K562 (cell line): Measurements from ENCODE around the gene BCR. TPM values are rescaled to one million over a fixed set of nuclear protein-coding genes. Genes with fewer than 3 reads are reported as not detected.

Source experiments
- ATAC-seq: fragments of 200-7000 bp; cut with Tn5 transposase; 3 replicates; pipeline ENCODE4 v1.9.1; 2020; ENCODE audit warnings: moderate library complexity
- BruUV-seq: library from RNA; stranded (reverse); fragments of 400-500 nt; replicated peaks from 2 replicates; lab custom pipeline; 2021; lab: Mats Ljungman, UMichigan
- CTCF ChIA-PET: fragments of 300-600 bp; formaldehyde crosslinking; extraction: SDS; loops from one replicate; lab custom pipeline; 2021; ENCODE audit warnings: low intra/inter-chr PET ratio; lab: Yijun Ruan, JAX
- POLR2A ChIA-PET: fragments of 300-600, 350-650 bp; sonication (Branson Sonifier 250); formaldehyde crosslinking; extraction: SDS; loops from one replicate; lab custom pipeline; 2021; ENCODE audit warnings: antibody characterized with exemption, inconsistent platforms; lab: Yijun Ruan, JAX
- DNase-seq, 4 experiments: peaks; one replicate each; pipeline versions ENCODE4 v3.0.0 to v3.0.0-alpha.2; 2011 to 2018; ENCODE audit warnings: low spot score in 3 of 4, mixed read lengths in 3 of 4; ENCODE audit errors: extremely low read depth in 1 of 4
- FAIRE-seq: peaks from 2 replicates; lab custom pipeline; 2011; peaks lifted over from hg19 to GRCh38; lab: Jason Lieb, UNC
- H2AFZ ChIP-seq: 2 replicates; pipeline ENCODE4 v1.6.0; 2011; ENCODE audit warnings: low read depth, low read length, control low read depth, inconsistent platforms
- H3K27ac ChIP-seq: fragments of 200-600 bp; 3 replicates; pipeline ENCODE4 v1.8.0; 2011; ENCODE audit warnings: low read depth, mild to moderate bottlenecking, control low read depth, inconsistent platforms, low read length, moderate library complexity, mixed read lengths; ENCODE audit errors: extremely low read depth
- H3K27me3 ChIP-seq, 2 experiments: fragments of 300-600 bp in 1 of 2; 2 replicates in 1 of 2; 3 replicates in 1 of 2; pipeline versions ENCODE4 v1.6.0 to v1.8.0; 2011; ENCODE audit warnings: inconsistent platforms in 2 of 2, low read length in 2 of 2, mild to moderate bottlenecking in 1 of 2, mixed read lengths in 1 of 2, moderate library complexity in 1 of 2; ENCODE audit not compliant: control insufficient read depth in 2 of 2, insufficient read depth in 2 of 2
- H3K36me3 ChIP-seq: fragments of 300-600 bp; 3 replicates; pipeline ENCODE4 v1.8.0; 2011; ENCODE audit warnings: mild to moderate bottlenecking, low read length, inconsistent platforms; ENCODE audit not compliant: control insufficient read depth, insufficient read depth
- H3K4me1 ChIP-seq, 2 experiments: fragments of 200-600 bp in 1 of 2; replicated peaks in 1 of 2; 2 replicates in 1 of 2; 3 replicates in 1 of 2; pipeline versions ENCODE4 v1.5.1 to v1.8.0; 2011; ENCODE audit warnings: inconsistent platforms in 2 of 2, low read length in 2 of 2, mild to moderate bottlenecking in 1 of 2, mixed read lengths in 1 of 2, moderate library complexity in 1 of 2; ENCODE audit not compliant: control insufficient read depth in 2 of 2, insufficient read depth in 2 of 2
- H3K4me2 ChIP-seq: 2 replicates; pipeline ENCODE4 v1.6.1; 2011; ENCODE audit warnings: low read length, control low read depth, inconsistent platforms, mixed read lengths; ENCODE audit not compliant: insufficient read depth
- H3K4me3 ChIP-seq: fragments of 200-600 bp; sonication (generic), shearing (Covaris generic); 2 replicates; pipeline ENCODE4 v1.5.1; 2016; ENCODE audit warnings: control low read depth, inconsistent platforms
- H3K79me2 ChIP-seq: fragments of 200-600 bp; 3 replicates; pipeline ENCODE4 v1.8.0; 2011; ENCODE audit warnings: low read length, inconsistent platforms; ENCODE audit not compliant: control insufficient read depth, insufficient read depth
- H3K9ac ChIP-seq, 2 experiments: 2 replicates each; pipeline versions ENCODE4 v1.6.0 to v1.6.1; 2011; ENCODE audit warnings: low read depth in 2 of 2, low read length in 2 of 2, control low read depth in 1 of 2, inconsistent platforms in 1 of 2, mild to moderate bottlenecking in 1 of 2, mixed read lengths in 1 of 2; ENCODE audit not compliant: insufficient read depth in 1 of 2
- H3K9me1 ChIP-seq: one replicate; pipeline ENCODE4 v1.6.0; 2011; ENCODE audit warnings: inconsistent platforms, mild to moderate bottlenecking, low read length, moderate library complexity; ENCODE audit not compliant: control insufficient read depth, insufficient read depth
- H3K9me3 ChIP-seq: replicated peaks from 2 replicates; pipeline ENCODE4 v1.5.1; 2011; ENCODE audit warnings: low read depth, low read length, inconsistent platforms; ENCODE audit not compliant: control insufficient read depth, insufficient read depth
- H4K20me1 ChIP-seq: replicated peaks from 2 replicates; pipeline ENCODE4 v1.6.1; 2011; ENCODE audit warnings: low read length, inconsistent platforms, mixed read lengths; ENCODE audit not compliant: control insufficient read depth, insufficient read depth
- ESRRA ChIP-seq: fragments of 450-650 bp; IDR thresholded peaks from 2 replicates; pipeline ENCODE4 v1.6.1; 2014; ENCODE audit warnings: low read depth, mild to moderate bottlenecking, moderate library complexity, borderline replicate concordance
- MIER1 ChIP-seq: fragments of 450-650 bp; IDR thresholded peaks from 2 replicates; pipeline ENCODE4 v1.6.1; 2016; ENCODE audit warnings: antibody characterized with exemption, mild to moderate bottlenecking, low read depth
- MTA3 ChIP-seq: fragments of 450-650 bp; formaldehyde crosslinking; IDR thresholded peaks from 2 replicates; pipeline ENCODE4 v1.6.1; 2017; ENCODE audit warnings: mild to moderate bottlenecking, borderline replicate concordance
- NCOA6 ChIP-seq: fragments of 450-650 bp; IDR thresholded peaks from 2 replicates; pipeline ENCODE4 v1.6.1; 2017; ENCODE audit warnings: mild to moderate bottlenecking
- SIRT6 ChIP-seq: IDR thresholded peaks from one replicate; pipeline ENCODE4 v1.6.1; 2012; ENCODE audit warnings: low read depth, mild to moderate bottlenecking, control low read depth, inconsistent platforms, low read length, moderate library complexity
- SMARCA4 ChIP-seq: fragments of 450-650 bp; IDR thresholded peaks from 2 replicates; pipeline ENCODE4 v1.6.1; 2016
- SOX6 ChIP-seq: fragments of 450-650 bp; IDR thresholded peaks from 2 replicates; pipeline ENCODE4 v1.6.1; 2014; ENCODE audit warnings: mild to moderate bottlenecking
- STAT5A ChIP-seq: IDR thresholded peaks from 2 replicates; pipeline ENCODE4 v1.6.1; 2012; ENCODE audit warnings: low read length, inconsistent platforms, borderline replicate concordance
- ZBED1 ChIP-seq: IDR thresholded peaks from 2 replicates; pipeline ENCODE4 v1.6.1; 2014
- ZNF79 ChIP-seq: fragments of 250-450 bp; sonication (Bioruptor Pico); IDR thresholded peaks from 2 replicates; pipeline ENCODE4 v1.4.0; 2020; ENCODE audit warnings: low read depth, mild to moderate bottlenecking, moderate library complexity
- WGBS: fragments of 100-300 bp; shearing (Covaris generic); methylation state at CpG from one replicate; pipeline ENCODE4 v1.1.6; 2016; ENCODE audit warnings: low coverage, mixed read lengths; ENCODE audit not compliant: insufficient coverage; ENCODE audit errors: missing lambda C conversion rate; 5-methylcytosine and 5-hydroxymethylcytosine counted together
- in situ Hi-C: fragments of 300-500 bp; cut with MboI; formaldehyde crosslinking; loops from 4 replicates; pipeline ENCODE4 v1.15.0; 2018; ENCODE audit warnings: inconsistent platforms, mixed read lengths
- intact Hi-C: fragments of 100-400 bp; cut with micrococcal nuclease; formaldehyde crosslinking; loops from 2 replicates; pipeline ENCODE4 v1.14.2; 2022
- polyA plus RNA-seq, 8 experiments: library from polyadenylated mRNA; depleted of rRNA in 4 of 8; stranded (reverse) in 5 of 8; unstranded in 3 of 8; fragments of >200 nt; fragmentation: Nextera tagmentation in 2 of 8; fragmentation: Illumina TruSeq in 1 of 8; extraction: Ambion mirVana in 2 of 8; extraction: Trizol in 1 of 8; gene quantifications; 2 replicates each; pipeline versions ENCODE4 v1.2.1 to v1.2.3, GENCODE V29; 2011 to 2014; ENCODE audit warnings: inconsistent platforms in 1 of 8, missing spikeins in 1 of 8
- total RNA-seq, 7 experiments: library from RNA; depleted of rRNA in 6 of 7; stranded (reverse); fragments of >200 nt in 6 of 7; fragmentation: Illumina TruSeq in 2 of 7; extraction: Trizol in 2 of 7; gene quantifications; 2 replicates each; pipeline versions ENCODE4 v1.2.1 to v1.2.3, GENCODE V29; 2011 to 2021; ENCODE audit warnings: low replicate concordance in 1 of 7
- TF ChIP-seq, protein P1 (sequence below): fragments of 450-650 bp; IDR thresholded peaks from 2 replicates; pipeline ENCODE4 v1.6.1; 2016; ENCODE audit warnings: mild to moderate bottlenecking, moderate library complexity
- TF ChIP-seq, protein P2 (sequence below): IDR thresholded peaks from 3 replicates; pipeline ENCODE4 v1.6.1; 2011; ENCODE audit warnings: borderline replicate concordance, mild to moderate bottlenecking; ENCODE audit not compliant: insufficient read length, insufficient read depth

BCR gene
- total and polyA plus RNA-seq, 9 of the 15 experiments (the other 6 are each of a cell fraction or from before 2014, with no cell fraction given): 0.41 to 150 (median 45.6) TPM

DNA sequence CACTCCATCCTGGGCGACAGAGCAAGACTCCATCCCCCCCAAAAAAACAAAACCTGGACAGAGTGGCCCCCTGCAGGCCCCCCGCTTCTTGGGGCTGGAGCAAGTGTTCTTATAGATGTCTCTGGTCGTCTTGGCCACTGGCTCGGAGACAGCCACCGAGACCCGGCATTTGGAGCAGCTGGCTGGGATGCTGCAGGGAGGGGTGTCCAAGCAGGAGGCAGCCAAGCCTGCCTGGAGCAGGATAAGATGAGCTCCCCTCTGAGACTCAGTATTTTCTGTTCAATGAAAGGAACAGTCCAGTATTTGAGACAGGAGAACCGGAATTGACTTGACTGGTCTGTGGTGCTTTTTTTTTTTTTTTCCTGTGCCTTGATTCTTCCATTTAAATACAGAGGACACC lies 44.5 kb downstream of the BCR start:
- H3K9ac ChIP-seq: no peak overlapping the region
- in situ Hi-C loops: no loop called here
- TF ChIP-seq SOX6 (no peak), MTA3 (no peak), STAT5A (no peak), ESRRA (no peak), SIRT6 (no peak), MIER1 (no peak), ZNF79 (CRISPR knock-in tag) (no peak), NCOA6 (no peak), ZBED1 (no peak), SMARCA4 (no peak)
- TF ChIP-seq, protein P1, sequence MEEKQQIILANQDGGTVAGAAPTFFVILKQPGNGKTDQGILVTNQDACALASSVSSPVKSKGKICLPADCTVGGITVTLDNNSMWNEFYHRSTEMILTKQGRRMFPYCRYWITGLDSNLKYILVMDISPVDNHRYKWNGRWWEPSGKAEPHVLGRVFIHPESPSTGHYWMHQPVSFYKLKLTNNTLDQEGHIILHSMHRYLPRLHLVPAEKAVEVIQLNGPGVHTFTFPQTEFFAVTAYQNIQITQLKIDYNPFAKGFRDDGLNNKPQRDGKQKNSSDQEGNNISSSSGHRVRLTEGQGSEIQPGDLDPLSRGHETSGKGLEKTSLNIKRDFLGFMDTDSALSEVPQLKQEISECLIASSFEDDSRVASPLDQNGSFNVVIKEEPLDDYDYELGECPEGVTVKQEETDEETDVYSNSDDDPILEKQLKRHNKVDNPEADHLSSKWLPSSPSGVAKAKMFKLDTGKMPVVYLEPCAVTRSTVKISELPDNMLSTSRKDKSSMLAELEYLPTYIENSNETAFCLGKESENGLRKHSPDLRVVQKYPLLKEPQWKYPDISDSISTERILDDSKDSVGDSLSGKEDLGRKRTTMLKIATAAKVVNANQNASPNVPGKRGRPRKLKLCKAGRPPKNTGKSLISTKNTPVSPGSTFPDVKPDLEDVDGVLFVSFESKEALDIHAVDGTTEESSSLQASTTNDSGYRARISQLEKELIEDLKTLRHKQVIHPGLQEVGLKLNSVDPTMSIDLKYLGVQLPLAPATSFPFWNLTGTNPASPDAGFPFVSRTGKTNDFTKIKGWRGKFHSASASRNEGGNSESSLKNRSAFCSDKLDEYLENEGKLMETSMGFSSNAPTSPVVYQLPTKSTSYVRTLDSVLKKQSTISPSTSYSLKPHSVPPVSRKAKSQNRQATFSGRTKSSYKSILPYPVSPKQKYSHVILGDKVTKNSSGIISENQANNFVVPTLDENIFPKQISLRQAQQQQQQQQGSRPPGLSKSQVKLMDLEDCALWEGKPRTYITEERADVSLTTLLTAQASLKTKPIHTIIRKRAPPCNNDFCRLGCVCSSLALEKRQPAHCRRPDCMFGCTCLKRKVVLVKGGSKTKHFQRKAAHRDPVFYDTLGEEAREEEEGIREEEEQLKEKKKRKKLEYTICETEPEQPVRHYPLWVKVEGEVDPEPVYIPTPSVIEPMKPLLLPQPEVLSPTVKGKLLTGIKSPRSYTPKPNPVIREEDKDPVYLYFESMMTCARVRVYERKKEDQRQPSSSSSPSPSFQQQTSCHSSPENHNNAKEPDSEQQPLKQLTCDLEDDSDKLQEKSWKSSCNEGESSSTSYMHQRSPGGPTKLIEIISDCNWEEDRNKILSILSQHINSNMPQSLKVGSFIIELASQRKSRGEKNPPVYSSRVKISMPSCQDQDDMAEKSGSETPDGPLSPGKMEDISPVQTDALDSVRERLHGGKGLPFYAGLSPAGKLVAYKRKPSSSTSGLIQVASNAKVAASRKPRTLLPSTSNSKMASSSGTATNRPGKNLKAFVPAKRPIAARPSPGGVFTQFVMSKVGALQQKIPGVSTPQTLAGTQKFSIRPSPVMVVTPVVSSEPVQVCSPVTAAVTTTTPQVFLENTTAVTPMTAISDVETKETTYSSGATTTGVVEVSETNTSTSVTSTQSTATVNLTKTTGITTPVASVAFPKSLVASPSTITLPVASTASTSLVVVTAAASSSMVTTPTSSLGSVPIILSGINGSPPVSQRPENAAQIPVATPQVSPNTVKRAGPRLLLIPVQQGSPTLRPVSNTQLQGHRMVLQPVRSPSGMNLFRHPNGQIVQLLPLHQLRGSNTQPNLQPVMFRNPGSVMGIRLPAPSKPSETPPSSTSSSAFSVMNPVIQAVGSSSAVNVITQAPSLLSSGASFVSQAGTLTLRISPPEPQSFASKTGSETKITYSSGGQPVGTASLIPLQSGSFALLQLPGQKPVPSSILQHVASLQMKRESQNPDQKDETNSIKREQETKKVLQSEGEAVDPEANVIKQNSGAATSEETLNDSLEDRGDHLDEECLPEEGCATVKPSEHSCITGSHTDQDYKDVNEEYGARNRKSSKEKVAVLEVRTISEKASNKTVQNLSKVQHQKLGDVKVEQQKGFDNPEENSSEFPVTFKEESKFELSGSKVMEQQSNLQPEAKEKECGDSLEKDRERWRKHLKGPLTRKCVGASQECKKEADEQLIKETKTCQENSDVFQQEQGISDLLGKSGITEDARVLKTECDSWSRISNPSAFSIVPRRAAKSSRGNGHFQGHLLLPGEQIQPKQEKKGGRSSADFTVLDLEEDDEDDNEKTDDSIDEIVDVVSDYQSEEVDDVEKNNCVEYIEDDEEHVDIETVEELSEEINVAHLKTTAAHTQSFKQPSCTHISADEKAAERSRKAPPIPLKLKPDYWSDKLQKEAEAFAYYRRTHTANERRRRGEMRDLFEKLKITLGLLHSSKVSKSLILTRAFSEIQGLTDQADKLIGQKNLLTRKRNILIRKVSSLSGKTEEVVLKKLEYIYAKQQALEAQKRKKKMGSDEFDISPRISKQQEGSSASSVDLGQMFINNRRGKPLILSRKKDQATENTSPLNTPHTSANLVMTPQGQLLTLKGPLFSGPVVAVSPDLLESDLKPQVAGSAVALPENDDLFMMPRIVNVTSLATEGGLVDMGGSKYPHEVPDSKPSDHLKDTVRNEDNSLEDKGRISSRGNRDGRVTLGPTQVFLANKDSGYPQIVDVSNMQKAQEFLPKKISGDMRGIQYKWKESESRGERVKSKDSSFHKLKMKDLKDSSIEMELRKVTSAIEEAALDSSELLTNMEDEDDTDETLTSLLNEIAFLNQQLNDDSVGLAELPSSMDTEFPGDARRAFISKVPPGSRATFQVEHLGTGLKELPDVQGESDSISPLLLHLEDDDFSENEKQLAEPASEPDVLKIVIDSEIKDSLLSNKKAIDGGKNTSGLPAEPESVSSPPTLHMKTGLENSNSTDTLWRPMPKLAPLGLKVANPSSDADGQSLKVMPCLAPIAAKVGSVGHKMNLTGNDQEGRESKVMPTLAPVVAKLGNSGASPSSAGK: no peak
- TF ChIP-seq, protein P2, sequence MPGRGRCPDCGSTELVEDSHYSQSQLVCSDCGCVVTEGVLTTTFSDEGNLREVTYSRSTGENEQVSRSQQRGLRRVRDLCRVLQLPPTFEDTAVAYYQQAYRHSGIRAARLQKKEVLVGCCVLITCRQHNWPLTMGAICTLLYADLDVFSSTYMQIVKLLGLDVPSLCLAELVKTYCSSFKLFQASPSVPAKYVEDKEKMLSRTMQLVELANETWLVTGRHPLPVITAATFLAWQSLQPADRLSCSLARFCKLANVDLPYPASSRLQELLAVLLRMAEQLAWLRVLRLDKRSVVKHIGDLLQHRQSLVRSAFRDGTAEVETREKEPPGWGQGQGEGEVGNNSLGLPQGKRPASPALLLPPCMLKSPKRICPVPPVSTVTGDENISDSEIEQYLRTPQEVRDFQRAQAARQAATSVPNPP: no peak

More for the DNA sequence above, 44.5 kb downstream of the BCR start:
- DNase-seq (peak in 2 of 4 experiments; percentile 50 to 68), ATAC-seq (no peak), FAIRE-seq (no peak)
- Histone ChIP-seq H3K27me3 (no peaks in the 10 kb centered on the region), H3K9me1 (peaks cover 38% of the 10 kb centered on the region), H3K36me3 (peaks cover 7% of the 10 kb centered on the region; the same call in 2 of the 3 replicates), H3K4me3 (no peak overlapping the region), H2AFZ (no peak overlapping the region), H3K27ac (no peak overlapping the region), H3K79me2 (peaks cover 98% of the 10 kb centered on the region), H3K4me2 (no peak overlapping the region), H3K9me3 (no peaks in the 10 kb centered on the region), H3K4me1 (peaks cover 58 to 60% of the 10 kb centered on the region in 2 experiments), H4K20me1 (peaks cover 55% of the 10 kb centered on the region)
- WGBS: 88% methylated on average over 7 of the region's 7 CpGs
- CTCF ChIA-PET: interaction anchor here (0.6 to 2.6 kb wide), 3 partner anchors 46 to 420 kb away, joined by 3 to 13 read pairs (median 3); no protein-coding TSS in a partner anchor
- BruUV-seq: no TSS peak
- intact Hi-C loops: loop anchor here (1.0 kb wide), 2 partner anchors 42 to 47 kb away; no protein-coding TSS in a partner anchor
- POLR2A ChIA-PET: interaction anchor here (0.6 to 86.5 kb wide), 8 partner anchors 23 to 556 kb away, joined by 3 to 3476 read pairs (median 3); partner anchors contain the start of genes BCR and RAB36
